Cardiac fibroblast (primary cell): ENCODE results near the gene TSPEAR.

ENCODE experiments used
- DNase-seq, 2 donors: peaks; one replicate each; pipeline versions ENCODE4 v3.0.0 to v3.0.0-alpha.2; 2010; ENCODE audit warnings: low read depth in 2 of 2
- H3K4me3 ChIP-seq, 2 donors: replicated peaks in 1 of 2; 1 replicate in 1 of 2; 2 replicates in 1 of 2; pipeline ENCODE4 v1.5.1; 2011; ENCODE audit warnings: low read depth in 2 of 2, low read length in 2 of 2, mild to moderate bottlenecking in 2 of 2, moderate library complexity in 1 of 2
- CTCF ChIP-seq: IDR thresholded peaks from one replicate; pipeline ENCODE4 v1.5.1; 2011; ENCODE audit warnings: low read depth, mild to moderate bottlenecking, low read length, inconsistent platforms

TSPEAR gene

GRCh38 chr21:44510508-44511218, 200.7 kb downstream of the TSPEAR start:
- H3K4me3 ChIP-seq: no peak overlapping the region
- TF ChIP-seq CTCF: peak; percentile 77
- peak; percentile 32 to 41 for DNase-seq

DNA sequence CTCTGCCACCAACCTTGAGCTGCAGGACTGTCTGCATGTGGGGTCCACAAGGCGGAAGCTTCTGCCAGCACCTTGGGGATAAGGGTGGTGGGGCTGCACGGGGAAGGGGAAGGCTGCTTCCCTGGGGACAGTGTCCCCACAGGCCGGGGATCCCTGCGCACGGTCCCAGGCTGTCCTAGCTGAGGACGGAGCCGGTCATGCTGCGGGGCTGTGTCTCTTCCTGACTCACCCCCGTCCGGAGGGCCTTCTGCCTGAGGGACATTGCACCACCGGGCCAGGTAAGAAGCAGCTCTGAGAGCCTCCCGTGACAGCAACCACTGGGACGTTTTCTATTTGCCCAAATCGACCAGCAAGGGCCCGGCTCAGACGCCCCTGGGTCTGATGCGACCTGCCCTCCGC, 201.3 kb downstream of the TSPEAR start:
- DNase-seq: no peak
- no peak for TF ChIP-seq CTCF
- H3K4me3 ChIP-seq: no peak overlapping the region

- DNase-seq: no peak
- H3K4me3 ChIP-seq: no peak overlapping the region
- TF ChIP-seq CTCF: no peak
These were observed 201.8 kb downstream of the TSPEAR start for GRCh38 chr21:44509539-44509938.

DNA sequence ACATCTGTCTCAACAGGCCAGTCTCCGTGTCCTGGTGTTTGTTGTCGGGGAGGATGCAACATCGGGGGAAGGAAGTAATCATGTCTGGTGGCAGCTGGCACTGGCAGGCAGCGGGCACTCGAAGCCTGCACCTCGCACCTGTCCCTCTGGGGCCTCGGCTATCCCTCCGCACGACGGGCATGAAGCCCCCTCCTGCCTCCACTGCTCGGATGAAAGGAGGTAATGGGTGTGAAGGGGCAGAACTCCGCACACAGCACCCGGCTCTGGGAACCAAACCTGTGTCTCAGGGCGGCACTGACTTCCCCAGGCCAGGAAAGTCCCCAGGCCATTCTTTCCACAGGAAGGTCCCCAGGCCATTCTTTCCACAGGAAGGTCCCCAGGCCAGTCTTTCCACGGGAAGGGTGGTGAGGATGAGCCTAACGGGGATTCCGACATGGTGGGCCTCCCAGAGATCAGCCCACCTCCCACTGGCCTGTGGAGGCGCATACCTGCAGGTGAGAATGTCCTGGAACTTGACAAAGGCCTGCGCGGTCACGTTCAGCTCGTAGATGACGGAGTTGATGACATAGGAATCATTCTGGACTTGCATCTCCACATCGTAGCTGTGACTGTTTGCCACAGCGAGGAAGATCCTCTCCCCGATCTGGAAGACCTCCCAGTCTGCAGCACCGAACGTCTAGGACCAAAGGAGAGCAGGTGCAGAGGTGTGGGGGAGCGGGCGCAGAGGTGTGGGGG, 202.5 kb downstream of the TSPEAR start:
- no peak for DNase-seq

DNA sequence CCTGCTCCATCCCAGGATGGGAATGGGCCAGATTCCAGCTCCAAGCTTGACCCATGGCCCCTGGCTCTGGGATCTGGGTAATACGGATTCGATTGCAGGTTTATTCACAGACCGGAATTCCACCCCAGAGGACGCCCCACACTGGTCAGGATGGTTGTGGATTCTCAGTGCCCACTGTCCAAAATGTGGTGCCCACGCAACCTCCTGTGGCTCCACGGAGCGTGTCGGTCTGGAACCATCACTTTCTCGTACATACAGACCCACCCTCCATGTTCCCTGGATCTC, 203.0 kb downstream of the TSPEAR start:
- H3K4me3 ChIP-seq: no peak overlapping the region
- TF ChIP-seq CTCF: no peak
- no peak for DNase-seq

More for the DNA sequence above, 202.5 kb downstream of the TSPEAR start:
- H3K4me3 ChIP-seq: no peak overlapping the region
- TF ChIP-seq CTCF: no peak

DNA sequence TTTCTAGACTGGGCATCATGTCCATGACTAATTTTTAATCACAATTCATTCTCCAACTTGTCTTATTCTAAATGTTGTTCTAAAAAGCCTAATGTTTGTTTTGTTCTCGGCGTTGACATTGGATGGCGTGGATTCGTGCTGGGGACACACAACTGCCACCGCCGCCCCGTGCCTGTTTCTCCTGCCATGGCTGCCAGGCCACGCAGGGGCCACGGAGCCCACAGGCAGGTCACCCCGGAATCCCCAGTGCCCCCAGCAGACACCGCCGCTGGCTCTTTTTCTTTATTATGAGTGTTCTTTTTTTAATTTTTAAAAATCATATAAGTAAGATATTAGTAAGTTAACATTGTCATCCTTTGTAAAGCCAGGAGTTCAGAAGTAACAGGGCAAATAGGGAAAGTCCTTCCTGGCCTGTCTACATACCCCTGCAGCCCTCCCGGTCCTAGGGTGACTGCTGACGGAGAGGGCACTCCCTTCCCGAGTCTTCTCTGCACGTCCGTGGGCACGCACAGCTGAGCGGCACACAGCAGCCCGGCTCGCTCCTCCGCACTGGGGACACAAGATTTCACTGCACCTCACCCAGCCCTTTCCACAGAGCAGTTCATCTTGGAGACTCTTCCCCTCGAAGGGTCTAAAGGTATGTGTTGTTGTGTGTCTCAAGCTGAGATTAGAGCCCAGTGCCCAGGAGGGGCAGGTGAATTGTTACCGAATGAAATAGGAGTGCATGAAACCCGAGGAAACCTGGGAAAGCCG, 203.5 kb downstream of the TSPEAR start:
- DNase-seq: no peak
- no peak for TF ChIP-seq CTCF
- H3K4me3 ChIP-seq: no peak overlapping the region
